ENCODE results near the gene MUC21.
"Not testable (repeated sequence)": the region's sequence is repeated elsewhere in the genome, so short reads cannot be mapped to it uniquely, and the experiment has no call there.

DNA sequence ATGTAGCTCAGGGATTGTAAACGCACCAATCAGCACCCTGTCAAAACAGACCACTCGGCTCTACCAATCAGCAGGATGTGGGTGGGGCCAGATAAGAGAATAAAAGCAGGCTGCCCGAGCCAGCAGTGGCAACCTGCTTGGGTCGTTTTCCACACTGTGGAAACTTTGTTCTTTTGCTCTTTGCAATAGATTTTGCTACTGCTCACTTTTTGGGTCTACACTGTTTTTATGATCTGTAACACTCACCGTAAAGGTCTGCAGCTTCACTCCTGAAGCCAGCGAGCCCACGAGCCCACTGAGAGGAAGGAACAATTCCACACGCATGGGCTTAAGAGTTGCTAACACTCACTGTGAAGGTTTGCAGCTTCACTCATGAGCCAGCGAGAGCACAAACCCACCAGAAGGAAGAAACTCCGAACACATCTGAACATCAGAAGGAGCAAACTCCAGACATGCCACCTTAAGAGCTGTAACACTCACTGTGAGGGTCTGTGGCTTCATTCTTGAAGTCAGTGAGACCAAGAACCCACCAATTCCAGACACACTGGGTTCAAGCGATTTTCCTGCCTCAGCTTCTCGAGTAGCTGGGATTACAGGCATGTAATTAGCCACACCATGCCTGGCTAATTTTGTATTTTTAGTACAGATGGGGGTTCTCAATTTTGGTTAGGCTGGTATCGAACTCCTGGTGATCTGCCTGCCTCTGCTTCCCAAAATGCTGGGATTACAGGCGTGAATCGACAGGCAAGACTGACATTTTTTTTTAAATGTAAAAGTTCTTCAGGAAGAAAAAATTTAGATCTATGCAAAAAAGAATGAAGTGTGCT is 38.4 kb downstream of the MUC21 start:
- not testable (repeated sequence) for TF ChIP-seq POLR2AphosphoS5 (IDR thresholded peaks at IDR 0.05; ENCODE audit: low read depth, low read length); POU2F2 (IDR thresholded peaks at IDR 0.05; ENCODE audit: low read depth, low read length); POLR2A (IDR thresholded peaks at IDR 0.05; ENCODE audit: low read depth, low read length); SPI1 (IDR thresholded peaks at IDR 0.05; ENCODE audit: low read depth, low read length); TAF1 (IDR thresholded peaks at IDR 0.05; ENCODE audit: low read depth, low read length); PAX5 (IDR thresholded peaks at IDR 0.05; ENCODE audit: insufficient read depth, low read length, severe bottlenecking)
